GM10266 (cell line): ENCODE data around the gene PRSS1.
"Not testable (repeated sequence)": the region's sequence is repeated elsewhere in the genome, so short reads cannot be mapped to it uniquely, and the experiment has no call there.

Experiments
- DNase-seq: peaks from one replicate; pipeline ENCODE4 v3.0.0; 2012; ENCODE audit errors: extremely low spot score
- CTCF ChIP-seq: IDR thresholded peaks from 2 replicates; pipeline ENCODE4 v1.5.1; 2012; ENCODE audit warnings: mild to moderate bottlenecking, low read depth; ENCODE audit not compliant: control insufficient read depth, insufficient read depth; ENCODE audit errors: missing control alignments

Gene PRSS1

GRCh38 chr7:142760071-142760642 is 10.9 kb downstream of the PRSS1 start:
- DNase-seq: no peak

GRCh38 chr7:142761606-142762005 is 12.3 kb downstream of the PRSS1 start:
- not testable (repeated sequence) for DNase-seq

More at GRCh38 chr7:142760071-142760642, 10.9 kb downstream of the PRSS1 start:
- TF ChIP-seq CTCF: no peak

GRCh38 chr7:142762104-142762503 is 12.8 kb downstream of the PRSS1 start:
- no peak for TF ChIP-seq CTCF
- no peak for DNase-seq

- DNase-seq: no peak
- no peak for TF ChIP-seq CTCF
These were observed 18.2 kb downstream of the PRSS1 start for GRCh38 chr7:142767451-142767850.

- TF ChIP-seq CTCF: no peak
- DNase-seq: no peak
These were observed 18.6 kb downstream of the PRSS1 start for GRCh38 chr7:142767861-142768260.

- not testable (repeated sequence) for DNase-seq
These were observed 19.6 kb downstream of the PRSS1 start for GRCh38 chr7:142768885-142769284.

GRCh38 chr7:142770661-142771352 is 21.5 kb downstream of the PRSS1 start, which contains the start of gene PRSS2:
PRSS2 (plus strand) TSS chr7:142770970; CDS start chr7:142770983, 13 bp downstream.
- DNase-seq: no peak
- TF ChIP-seq CTCF: no peak

- DNase-seq: no peak
- TF ChIP-seq CTCF: no peak
These were observed 22.1 kb downstream of the PRSS1 start for GRCh38 chr7:142771353-142771723.
